CD4-positive, alpha-beta memory T cell (primary cell): ENCODE results near the gene FAM174C. TPM values are rescaled to one million over a fixed set of nuclear protein-coding genes. Genes with fewer than 3 reads are reported as not detected.

Experiments
- CTCF ChIA-PET: fragments of 350-600 bp; sonication (Branson Sonifier 250); formaldehyde crosslinking; loops from one replicate; lab custom pipeline; 2021; ENCODE audit warnings: inconsistent platforms; ENCODE audit not compliant: partially characterized antibody; lab: Charles Lee
- POLR2A ChIA-PET: fragments of 350-600 bp; sonication (Branson Sonifier 250); formaldehyde crosslinking; loops from one replicate; lab custom pipeline; 2021; ENCODE audit not compliant: partially characterized antibody; lab: Charles Lee
- DNase-seq, 5 donors: peaks; one replicate each; pipeline versions ENCODE4 v3.0.0 to v3.0.0-alpha.2; 2020 to 2022; ENCODE audit warnings: mixed read lengths in 1 of 5
- H3K27ac ChIP-seq: one replicate; pipeline ENCODE4 v1.7.0; 2013; ENCODE audit warnings: low read depth, low read length
- H3K27me3 ChIP-seq: 2 replicates; pipeline ENCODE4 v1.7.0; 2013; ENCODE audit warnings: mild to moderate bottlenecking, low read length, moderate library complexity; ENCODE audit not compliant: insufficient read depth
- H3K36me3 ChIP-seq: 2 replicates; pipeline ENCODE4 v1.7.0; 2013; ENCODE audit warnings: mild to moderate bottlenecking, low read length, moderate library complexity; ENCODE audit not compliant: insufficient read depth
- H3K4me1 ChIP-seq: 2 replicates; pipeline ENCODE4 v1.7.0; 2013; ENCODE audit warnings: mild to moderate bottlenecking, low read length, moderate library complexity; ENCODE audit not compliant: insufficient read depth
- H3K4me3 ChIP-seq, 2 donors: one replicate each; pipeline ENCODE4 v1.7.0; 2013; ENCODE audit warnings: low read length in 2 of 2, mild to moderate bottlenecking in 1 of 2
- H3K9me3 ChIP-seq, 2 donors: one replicate each; pipeline ENCODE4 v1.7.0; 2013; ENCODE audit warnings: low read length in 2 of 2, control low read depth in 1 of 2; ENCODE audit not compliant: control insufficient read depth in 1 of 2
- H3K27ac Mint-ChIP-seq, 7 donors: one replicate each; pipeline ENCODE4 v1.8.0; 2020 to 2021; ENCODE audit warnings: mixed read lengths in 7 of 7, mild to moderate bottlenecking in 6 of 7, inconsistent platforms in 3 of 7, moderate library complexity in 3 of 7
- H3K27me3 Mint-ChIP-seq, 2 donors: one replicate each; pipeline ENCODE4 v1.8.0; 2020 to 2021; ENCODE audit warnings: mixed read lengths in 2 of 2
- H3K36me3 Mint-ChIP-seq, 2 donors: one replicate each; pipeline ENCODE4 v1.8.0; 2020 to 2021; ENCODE audit warnings: mixed read lengths in 2 of 2, inconsistent platforms in 1 of 2, mild to moderate bottlenecking in 1 of 2
- H3K4me1 Mint-ChIP-seq, 4 donors: one replicate each; pipeline ENCODE4 v1.8.0; 2020 to 2021; ENCODE audit warnings: mixed read lengths in 4 of 4, mild to moderate bottlenecking in 1 of 4
- H3K4me3 Mint-ChIP-seq, 8 donors: one replicate each; pipeline ENCODE4 v1.8.0; 2020 to 2021; ENCODE audit warnings: mixed read lengths in 8 of 8, mild to moderate bottlenecking in 7 of 8, moderate library complexity in 6 of 8, inconsistent platforms in 3 of 8
- H3K9me3 Mint-ChIP-seq, 8 donors: one replicate each; pipeline ENCODE4 v1.8.0; 2020 to 2021; ENCODE audit warnings: mixed read lengths in 8 of 8, mild to moderate bottlenecking in 5 of 8, inconsistent platforms in 3 of 8, moderate library complexity in 1 of 8
- intact Hi-C: fragments of 100-400 bp; cut with micrococcal nuclease; formaldehyde crosslinking; loops from one replicate; pipeline ENCODE4 v1.15.1; 2023
- polyA plus RNA-seq, 2 donors: library from polyadenylated mRNA; unstranded; fragments of 300-500 nt; fragmentation: Illumina TruSeq; gene quantifications; one replicate each; pipeline ENCODE4 v1.2.3, GENCODE V29; 2021
- total RNA-seq, 2 experiments: library from RNA; stranded (reverse); gene quantifications; one replicate each; pipeline ENCODE4 v1.2.3, GENCODE V29; 2021

The FAM174C gene
- total and polyA plus RNA-seq, 4 experiments from 2014 or later = 50.5 to 114 (median 55.7) TPM

GRCh38 chr19:1262623-1263123 is 12.7 kb upstream of the FAM174C start:
- Mint-ChIP-seq H3K4me3 (peak overlapping the region in 4 of 8 donors; percentile 38 to 77 (median 40)), H3K36me3 (peaks cover 2 to 13% of the 10 kb centered on the region in 2 donors), H3K27ac (peak overlapping the region in 5 of 7 donors; percentile 52 to 85 (median 79)), H3K27me3 (peaks cover 0 to 3% of the 10 kb centered on the region in 2 donors), H3K4me1 (peaks cover 28 to 68% (median 44%) of the 10 kb centered on the region in 4 donors), H3K9me3 (no peaks in the 10 kb centered on the region)
- intact Hi-C loops = no loop called here
- no peaks in the 10 kb centered on the region for H3K9me3 ChIP-seq
- H3K27ac ChIP-seq = peak overlapping the region; percentile 87
- ChIA-PET CTCF (interaction anchor here (0.9 to 10.8 kb wide), 3 partner anchors 18 to 68 kb away, joined by 4 to 364 read pairs (median 4); no protein-coding TSS in a partner anchor), POLR2A (interaction anchor here (1.3 to 12.0 kb wide), 4 partner anchors 9 to 20 kb away, joined by 5 to 650 read pairs (median 44); partner anchors contain the start of genes ATP5F1D, CBARP and FAM174C)
- no peaks in the 10 kb centered on the region for H3K36me3 ChIP-seq
- peaks cover 67% of the 10 kb centered on the region for H3K4me1 ChIP-seq
- DNase-seq = no peak
- H3K4me3 ChIP-seq = no peak overlapping the region
- no peaks in the 10 kb centered on the region for H3K27me3 ChIP-seq

GRCh38 chr19:1263188-1263587 is 12.1 kb upstream of the FAM174C start:
- Mint-ChIP-seq H3K4me3 (peak overlapping the region in 4 of 8 donors; percentile 13 to 77 (median 22)), H3K27me3 (peaks cover 0 to 3% of the 10 kb centered on the region in 2 donors), H3K4me1 (peaks cover 25 to 65% (median 43%) of the 10 kb centered on the region in 4 donors), H3K27ac (peak overlapping the region; percentile 42 to 91 (median 75)), H3K9me3 (no peaks in the 10 kb centered on the region), H3K36me3 (peaks cover 0 to 9% of the 10 kb centered on the region in 2 donors)
- Histone ChIP-seq H3K36me3 (no peaks in the 10 kb centered on the region), H3K4me1 (peaks cover 67% of the 10 kb centered on the region), H3K27me3 (no peaks in the 10 kb centered on the region), H3K4me3 (no peak overlapping the region), H3K27ac (no peak overlapping the region), H3K9me3 (no peaks in the 10 kb centered on the region)
- DNase-seq = no peak
- POLR2A ChIA-PET = interaction anchor here (1.3 to 12.0 kb wide), 5 partner anchors 10 to 21 kb away, joined by 3 to 650 read pairs (median 14); partner anchors contain the start of genes ATP5F1D, CBARP and FAM174C
- CTCF ChIA-PET = interaction anchor here (0.9 to 10.8 kb wide), 3 partner anchors 10 to 68 kb away, joined by 4 to 364 read pairs (median 8); no protein-coding TSS in a partner anchor
- intact Hi-C loops = no loop called here

- Histone ChIP-seq H3K9me3 (no peaks in the 10 kb centered on the region), H3K4me1 (peaks cover 59% of the 10 kb centered on the region), H3K27ac (no peak overlapping the region), H3K4me3 (no peak overlapping the region), H3K27me3 (no peaks in the 10 kb centered on the region), H3K36me3 (no peaks in the 10 kb centered on the region)
- H3K27me3 Mint-ChIP-seq = peaks cover 0 to 3% of the 10 kb centered on the region in 2 donors
- H3K4me3 Mint-ChIP-seq = peak overlapping the region in 5 of 8 donors; percentile 7 to 70 (median 65)
- ChIA-PET POLR2A (interaction anchor here (1.2 to 12.0 kb wide), 6 partner anchors 9 to 235 kb away, joined by 3 to 650 read pairs (median 8); partner anchors contain the start of genes ATP5F1D and CBARP), CTCF (interaction anchor here (1.6 to 10.8 kb wide), 3 partner anchors 12 to 53 kb away, joined by 3 to 364 read pairs (median 8); no protein-coding TSS in a partner anchor)
- peaks cover 20 to 61% (median 38%) of the 10 kb centered on the region in 4 donors for H3K4me1 Mint-ChIP-seq
- intact Hi-C loops = no loop called here
- peak overlapping the region in 5 of 7 donors; percentile 48 to 85 (median 80) for H3K27ac Mint-ChIP-seq
- peaks cover 0 to 7% of the 10 kb centered on the region in 2 donors for H3K36me3 Mint-ChIP-seq
- no peak for DNase-seq
- H3K9me3 Mint-ChIP-seq = peaks cover 0 to 3% (median 0%) of the 10 kb centered on the region in 8 donors
Observed at GRCh38 chr19:1264801-1265614, 10.3 kb upstream of the FAM174C start.

- intact Hi-C loops = loop anchor here (1.0 kb wide), 1 partner anchor 21 kb away; no protein-coding TSS in a partner anchor
- Mint-ChIP-seq H3K9me3 (peaks cover 0 to 9% (median 0%) of the 10 kb centered on the region in 8 donors), H3K4me1 (peaks cover 22 to 66% (median 42%) of the 10 kb centered on the region in 4 donors), H3K36me3 (peaks cover 6 to 13% of the 10 kb centered on the region in 2 donors), H3K27me3 (peaks cover 0 to 3% of the 10 kb centered on the region in 2 donors), H3K4me3 (peak overlapping the region; percentile 31 to 65 (median 52)), H3K27ac (peak overlapping the region; percentile 61 to 85 (median 82))
- peaks cover 4% of the 10 kb centered on the region for H3K36me3 ChIP-seq
- POLR2A ChIA-PET = interaction anchor here (0.9 to 12.0 kb wide), 8 partner anchors 9 to 369 kb away, joined by 3 to 650 read pairs (median 8); partner anchors contain the start of genes ABCA7, ATP5F1D, CBARP and MIDN
- H3K4me3 ChIP-seq = peak overlapping the region in 1 of 2 donors; percentile 54
- DNase-seq = peak in 1 of 5 donors; percentile 68
- peak overlapping the region; percentile 58 for H3K27ac ChIP-seq
- H3K4me1 ChIP-seq = peaks cover 59% of the 10 kb centered on the region
- no peaks in the 10 kb centered on the region for H3K9me3 ChIP-seq
- H3K27me3 ChIP-seq = no peaks in the 10 kb centered on the region
- CTCF ChIA-PET = interaction anchor here (0.9 to 10.8 kb wide), 8 partner anchors 9 to 237 kb away, joined by 3 to 364 read pairs (median 8); partner anchors contain the start of gene ARHGAP45
Observed at GRCh38 chr19:1265615-1266128, 9.7 kb upstream of the FAM174C start.

GRCh38 chr19:1266129-1266915 is 9.0 kb upstream of the FAM174C start:
- intact Hi-C loops = loop anchor here (1.0 kb wide), 1 partner anchor 22 kb away; no protein-coding TSS in a partner anchor
- Histone ChIP-seq H3K36me3 (peaks cover 11% of the 10 kb centered on the region), H3K4me1 (peaks cover 63% of the 10 kb centered on the region), H3K9me3 (no peaks in the 10 kb centered on the region), H3K4me3 (peak overlapping the region in 1 of 2 donors; percentile 54), H3K27ac (peak overlapping the region; percentile 58), H3K27me3 (no peaks in the 10 kb centered on the region)
- peak; percentile 82 to 87 (median 82) for DNase-seq
- H3K27ac Mint-ChIP-seq = peak overlapping the region; percentile 61 to 85 (median 82)
- peaks cover 12 to 19% of the 10 kb centered on the region in 2 donors for H3K36me3 Mint-ChIP-seq
- CTCF ChIA-PET = interaction anchor here (0.6 to 10.8 kb wide), 11 partner anchors 10 to 237 kb away, joined by 3 to 364 read pairs (median 5); partner anchors contain the start of gene ARHGAP45
- H3K4me3 Mint-ChIP-seq = peak overlapping the region; percentile 31 to 68 (median 58)
- H3K9me3 Mint-ChIP-seq = peaks cover 0 to 15% (median 0%) of the 10 kb centered on the region in 8 donors
- peaks cover 0 to 3% of the 10 kb centered on the region in 2 donors for H3K27me3 Mint-ChIP-seq
- peaks cover 28 to 66% (median 47%) of the 10 kb centered on the region in 4 donors for H3K4me1 Mint-ChIP-seq
- POLR2A ChIA-PET = interaction anchor here (0.9 to 12.0 kb wide), 14 partner anchors 8 to 470 kb away, joined by 3 to 650 read pairs (median 6); partner anchors contain the start of genes ABCA7, ARHGAP45, ATP5F1D and CBARP
